CD4-positive, CD25-positive, alpha-beta regulatory T cell (primary cell): Measurements from ENCODE around the gene KIF3B. TPM values are rescaled to one million over a fixed set of nuclear protein-coding genes. Genes with fewer than 3 reads are reported as not detected.
A peak's percentile ranks its signal among the peaks of the same experiment; 100 is the strongest.

Experiments
- ATAC-seq, 2 donors: fragments of 150-1000 bp; cut with Tn5 transposase; one replicate each; pipeline ENCODE4 v1.10.0; 2021; ENCODE audit warnings: low read depth in 2 of 2, moderate number of reproducible peaks in 2 of 2, moderate library complexity in 1 of 2
- DNase-seq, 3 donors: peaks; one replicate each; pipeline versions ENCODE4 v3.0.0 to v3.0.0-alpha.2; 2012 to 2022; ENCODE audit warnings: mixed read lengths in 1 of 3
- H3K27ac ChIP-seq: one replicate; pipeline ENCODE4 v1.7.0; 2013; ENCODE audit warnings: mild to moderate bottlenecking, low read length; ENCODE audit not compliant: insufficient read depth, poor library complexity, severe bottlenecking
- H3K27me3 ChIP-seq: one replicate; pipeline ENCODE4 v1.7.0; 2013; ENCODE audit warnings: low read length; ENCODE audit not compliant: control insufficient read depth, insufficient read depth
- H3K36me3 ChIP-seq: one replicate; pipeline ENCODE4 v1.7.0; 2013; ENCODE audit warnings: mild to moderate bottlenecking, low read length, moderate library complexity; ENCODE audit not compliant: control insufficient read depth, insufficient read depth
- H3K4me1 ChIP-seq: 2 replicates; pipeline ENCODE4 v1.7.0; 2013; ENCODE audit warnings: mild to moderate bottlenecking, low read length; ENCODE audit not compliant: insufficient read depth, control insufficient read depth, poor library complexity, severe bottlenecking
- H3K4me3 ChIP-seq: one replicate; pipeline ENCODE4 v1.7.0; 2013; ENCODE audit warnings: low read depth, mild to moderate bottlenecking, low read length, moderate library complexity
- H3K9me3 ChIP-seq, 2 experiments: 1 replicate in 1 of 2; 2 replicates in 1 of 2; pipeline ENCODE4 v1.7.0; 2013; ENCODE audit warnings: low read length in 2 of 2, mild to moderate bottlenecking in 1 of 2, moderate library complexity in 1 of 2; ENCODE audit not compliant: control insufficient read depth in 2 of 2
- H3K27ac Mint-ChIP-seq, 3 donors: one replicate each; pipeline ENCODE4 v1.8.0; 2020 to 2022; ENCODE audit warnings: mild to moderate bottlenecking in 3 of 3, mixed read lengths in 3 of 3, moderate library complexity in 2 of 3
- H3K27me3 Mint-ChIP-seq: one replicate; pipeline ENCODE4 v1.8.0; 2022; ENCODE audit warnings: mild to moderate bottlenecking, mixed read lengths
- H3K36me3 Mint-ChIP-seq: one replicate; pipeline ENCODE4 v1.8.0; 2020; ENCODE audit warnings: mixed read lengths
- H3K4me1 Mint-ChIP-seq, 4 donors: one replicate each; pipeline ENCODE4 v1.8.0; 2020 to 2022; ENCODE audit warnings: mixed read lengths in 4 of 4, mild to moderate bottlenecking in 1 of 4
- H3K4me3 Mint-ChIP-seq, 4 donors: one replicate each; pipeline ENCODE4 v1.8.0; 2020 to 2022; ENCODE audit warnings: mild to moderate bottlenecking in 4 of 4, mixed read lengths in 4 of 4, moderate library complexity in 3 of 4
- H3K9me3 Mint-ChIP-seq, 7 donors: one replicate each; pipeline ENCODE4 v1.8.0; 2020 to 2022; ENCODE audit warnings: mixed read lengths in 7 of 7, mild to moderate bottlenecking in 3 of 7, moderate library complexity in 2 of 7
- polyA plus RNA-seq, 4 donors: library from polyadenylated mRNA; unstranded; fragments of 300-500 nt; fragmentation: Illumina TruSeq; gene quantifications; one replicate each; pipeline ENCODE4 v1.2.3, GENCODE V29; 2021
- total RNA-seq: library from RNA; stranded (reverse); gene quantifications from one replicate; pipeline ENCODE4 v1.2.3, GENCODE V29; 2022

The KIF3B gene
- total and polyA plus RNA-seq, 5 donors from 2014 or later = 1.8 to 19.6 (median 2.9) TPM

DNA sequence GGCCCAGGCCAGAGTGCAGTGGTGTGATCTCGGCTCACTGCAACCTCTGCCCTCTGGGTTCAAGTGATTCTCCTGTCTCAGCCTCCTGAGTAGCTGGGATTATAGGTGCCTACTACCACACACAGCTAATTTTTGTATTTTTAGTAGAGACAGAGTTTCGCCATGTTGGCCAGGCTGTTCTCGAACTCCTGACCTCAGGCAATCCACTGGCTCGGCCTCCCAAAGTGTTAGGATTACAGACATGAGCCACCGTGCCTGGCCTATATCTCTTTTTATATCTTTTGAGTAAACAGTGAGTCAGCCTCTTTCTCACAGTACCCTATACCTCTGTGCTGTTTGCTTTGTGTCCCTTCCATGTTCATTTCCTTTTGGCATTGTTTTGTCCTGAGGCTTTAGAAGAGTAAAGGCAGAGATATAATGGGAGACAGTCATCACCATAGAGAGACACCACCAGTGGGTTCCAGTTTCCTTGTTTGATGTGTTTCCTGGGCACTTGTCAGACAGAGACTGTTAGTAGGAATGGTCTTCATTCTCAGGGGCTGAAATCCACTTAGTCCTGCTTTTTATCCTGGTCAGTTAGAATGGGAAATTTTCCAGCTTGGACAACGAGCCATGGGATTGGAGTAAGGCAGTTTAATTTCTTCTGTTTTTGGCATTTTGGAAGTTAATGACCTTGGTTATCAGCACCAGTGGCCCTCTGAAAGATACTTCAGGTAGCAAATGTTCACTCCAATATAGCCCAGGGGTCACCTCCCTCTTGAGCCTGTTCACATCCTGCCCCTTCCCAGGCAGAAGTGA, 48.5 kb downstream of the KIF3B start:
- Mint-ChIP-seq H3K36me3 (peaks cover 37% of the 10 kb centered on the region), H3K4me3 (no peak overlapping the region), H3K9me3 (no peaks in the 10 kb centered on the region), H3K4me1 (peaks cover 0 to 2% (median 0%) of the 10 kb centered on the region in 4 donors), H3K27me3 (no peaks in the 10 kb centered on the region), H3K27ac (peak overlapping the region in 1 of 3 donors; percentile 21)
- Histone ChIP-seq H3K4me3 (no peak overlapping the region), H3K9me3 (no peaks in the 10 kb centered on the region), H3K4me1 (no peaks in the 10 kb centered on the region), H3K27me3 (no peaks in the 10 kb centered on the region), H3K27ac (no peak overlapping the region), H3K36me3 (peaks cover 26% of the 10 kb centered on the region)
- ATAC-seq (no peak), DNase-seq (no peak)

DNA sequence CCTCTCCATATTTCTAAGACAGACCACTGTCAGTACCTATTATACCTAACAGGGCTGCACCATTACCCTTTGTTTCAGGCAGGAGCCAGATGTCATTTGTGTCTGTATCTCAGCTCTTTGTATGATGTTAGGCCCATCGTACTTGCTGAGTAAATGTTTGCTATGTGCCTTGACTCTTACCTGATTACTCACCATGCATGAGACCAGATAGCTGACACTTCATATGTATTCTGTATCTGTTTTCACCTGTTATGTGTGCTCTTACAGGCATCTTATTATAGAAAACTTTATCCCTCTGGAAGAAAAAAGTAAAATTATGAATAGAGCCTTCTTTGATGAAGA, 49.0 kb downstream of the KIF3B start:
- Mint-ChIP-seq H3K27ac (peak overlapping the region in 2 of 3 donors; percentile 1 to 21), H3K4me3 (no peak overlapping the region), H3K9me3 (no peaks in the 10 kb centered on the region), H3K27me3 (no peaks in the 10 kb centered on the region), H3K4me1 (peaks cover 0 to under 1% (median 0%) of the 10 kb centered on the region in 4 donors), H3K36me3 (peaks cover 36% of the 10 kb centered on the region)
- Histone ChIP-seq H3K4me1 (no peaks in the 10 kb centered on the region), H3K4me3 (no peak overlapping the region), H3K27ac (no peak overlapping the region), H3K36me3 (peaks cover 31% of the 10 kb centered on the region), H3K9me3 (no peaks in the 10 kb centered on the region), H3K27me3 (no peaks in the 10 kb centered on the region)
- ATAC-seq (no peak), DNase-seq (no peak)

GRCh38 chr20:32327087-32327681, 49.7 kb downstream of the KIF3B start:
- Histone ChIP-seq H3K4me1 (no peaks in the 10 kb centered on the region), H3K36me3 (peaks cover 34% of the 10 kb centered on the region), H3K4me3 (no peak overlapping the region), H3K9me3 (no peaks in the 10 kb centered on the region), H3K27me3 (no peaks in the 10 kb centered on the region), H3K27ac (no peak overlapping the region)
- DNase-seq (no peak), ATAC-seq (no peak)
- no peaks in the 10 kb centered on the region for H3K27me3 Mint-ChIP-seq
- peaks cover 0 to 2% (median under 1%) of the 10 kb centered on the region in 4 donors for H3K4me1 Mint-ChIP-seq
- H3K36me3 Mint-ChIP-seq = peaks cover 42% of the 10 kb centered on the region
- H3K9me3 Mint-ChIP-seq = no peaks in the 10 kb centered on the region
- H3K4me3 Mint-ChIP-seq = no peak overlapping the region
- no peak overlapping the region for H3K27ac Mint-ChIP-seq

GRCh38 chr20:32329817-32330554, 52.5 kb downstream of the KIF3B start:
- H3K27ac Mint-ChIP-seq = no peak overlapping the region
- peaks cover 4 to 28% (median 15%) of the 10 kb centered on the region in 4 donors for H3K4me1 Mint-ChIP-seq
- Histone ChIP-seq H3K36me3 (peaks cover 37% of the 10 kb centered on the region), H3K9me3 (no peaks in the 10 kb centered on the region), H3K27me3 (no peaks in the 10 kb centered on the region), H3K27ac (no peak overlapping the region), H3K4me1 (peaks cover 24% of the 10 kb centered on the region), H3K4me3 (no peak overlapping the region)
- DNase-seq (no peak), ATAC-seq (no peak)
- no peaks in the 10 kb centered on the region for H3K27me3 Mint-ChIP-seq
- H3K9me3 Mint-ChIP-seq = no peaks in the 10 kb centered on the region
- H3K36me3 Mint-ChIP-seq = peaks cover 47% of the 10 kb centered on the region
- no peak overlapping the region for H3K4me3 Mint-ChIP-seq

DNA sequence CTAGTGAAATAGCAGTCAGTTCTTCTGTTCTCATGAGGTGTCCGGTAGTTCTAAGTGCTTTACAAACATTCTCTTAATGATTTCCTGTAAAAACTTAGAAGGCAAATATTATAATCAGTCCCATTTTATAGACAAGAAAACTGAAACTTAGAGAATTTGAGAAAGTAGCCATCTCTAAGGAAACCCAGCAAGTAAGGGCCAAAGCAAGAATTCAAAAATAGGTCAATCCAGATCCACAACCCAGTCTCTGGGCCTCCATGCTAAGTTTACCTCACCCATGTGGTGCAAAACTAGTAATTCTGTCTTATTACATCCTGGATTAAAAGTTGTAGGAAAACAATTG, 53.1 kb downstream of the KIF3B start:
- no peak overlapping the region for H3K4me3 Mint-ChIP-seq
- H3K4me1 Mint-ChIP-seq = peaks cover 4 to 30% (median 15%) of the 10 kb centered on the region in 4 donors
- H3K36me3 Mint-ChIP-seq = peaks cover 47% of the 10 kb centered on the region
- H3K27me3 Mint-ChIP-seq = no peaks in the 10 kb centered on the region
- Histone ChIP-seq H3K9me3 (no peaks in the 10 kb centered on the region), H3K4me1 (peaks cover 24% of the 10 kb centered on the region), H3K36me3 (peaks cover 37% of the 10 kb centered on the region), H3K27ac (no peak overlapping the region), H3K4me3 (no peak overlapping the region), H3K27me3 (no peaks in the 10 kb centered on the region)
- ATAC-seq (no peak), DNase-seq (no peak)
- H3K9me3 Mint-ChIP-seq = no peaks in the 10 kb centered on the region
- peak overlapping the region in 1 of 3 donors; percentile 10 for H3K27ac Mint-ChIP-seq

- Mint-ChIP-seq H3K4me3 (no peak overlapping the region), H3K27me3 (no peaks in the 10 kb centered on the region), H3K4me1 (peaks cover 10 to 38% (median 22%) of the 10 kb centered on the region in 4 donors), H3K36me3 (peaks cover 28% of the 10 kb centered on the region), H3K27ac (peak overlapping the region in 2 of 3 donors; percentile 60 to 77), H3K9me3 (no peaks in the 10 kb centered on the region)
- Histone ChIP-seq H3K4me3 (peak overlapping the region; percentile 19), H3K4me1 (peaks cover 24% of the 10 kb centered on the region), H3K9me3 (no peaks in the 10 kb centered on the region), H3K36me3 (peaks cover 28% of the 10 kb centered on the region), H3K27me3 (no peaks in the 10 kb centered on the region), H3K27ac (peak overlapping the region; percentile 71)
- DNase-seq (no peak), ATAC-seq (no peak)
These were observed 55.2 kb downstream of the KIF3B start for GRCh38 chr20:32332614-32333013.

- Mint-ChIP-seq H3K4me3 (peak overlapping the region; percentile 14 to 77 (median 68)), H3K27me3 (no peaks in the 10 kb centered on the region), H3K4me1 (peaks cover 10 to 38% (median 22%) of the 10 kb centered on the region in 4 donors), H3K27ac (peak overlapping the region; percentile 74 to 93 (median 82)), H3K9me3 (no peaks in the 10 kb centered on the region), H3K36me3 (peaks cover 28% of the 10 kb centered on the region)
- Histone ChIP-seq H3K4me3 (peak overlapping the region; percentile 70), H3K27ac (peak overlapping the region; percentile 71), H3K4me1 (peaks cover 24% of the 10 kb centered on the region), H3K9me3 (no peaks in the 10 kb centered on the region), H3K36me3 (peaks cover 28% of the 10 kb centered on the region), H3K27me3 (no peaks in the 10 kb centered on the region)
- ATAC-seq (peak; percentile 27 to 35), DNase-seq (peak in 1 of 3 donors; percentile 41)
These were observed 55.9 kb downstream of the KIF3B start for GRCh38 chr20:32333181-32333987.
